Measurements from ENCODE around the gene LHX8.
"Not testable (repeated sequence)": the region's sequence is repeated elsewhere in the genome, so short reads cannot be mapped to it uniquely, and the experiment has no call there.

LHX8 gene
- 0 reads per million in 2 donors for total RNA-seq

DNA sequence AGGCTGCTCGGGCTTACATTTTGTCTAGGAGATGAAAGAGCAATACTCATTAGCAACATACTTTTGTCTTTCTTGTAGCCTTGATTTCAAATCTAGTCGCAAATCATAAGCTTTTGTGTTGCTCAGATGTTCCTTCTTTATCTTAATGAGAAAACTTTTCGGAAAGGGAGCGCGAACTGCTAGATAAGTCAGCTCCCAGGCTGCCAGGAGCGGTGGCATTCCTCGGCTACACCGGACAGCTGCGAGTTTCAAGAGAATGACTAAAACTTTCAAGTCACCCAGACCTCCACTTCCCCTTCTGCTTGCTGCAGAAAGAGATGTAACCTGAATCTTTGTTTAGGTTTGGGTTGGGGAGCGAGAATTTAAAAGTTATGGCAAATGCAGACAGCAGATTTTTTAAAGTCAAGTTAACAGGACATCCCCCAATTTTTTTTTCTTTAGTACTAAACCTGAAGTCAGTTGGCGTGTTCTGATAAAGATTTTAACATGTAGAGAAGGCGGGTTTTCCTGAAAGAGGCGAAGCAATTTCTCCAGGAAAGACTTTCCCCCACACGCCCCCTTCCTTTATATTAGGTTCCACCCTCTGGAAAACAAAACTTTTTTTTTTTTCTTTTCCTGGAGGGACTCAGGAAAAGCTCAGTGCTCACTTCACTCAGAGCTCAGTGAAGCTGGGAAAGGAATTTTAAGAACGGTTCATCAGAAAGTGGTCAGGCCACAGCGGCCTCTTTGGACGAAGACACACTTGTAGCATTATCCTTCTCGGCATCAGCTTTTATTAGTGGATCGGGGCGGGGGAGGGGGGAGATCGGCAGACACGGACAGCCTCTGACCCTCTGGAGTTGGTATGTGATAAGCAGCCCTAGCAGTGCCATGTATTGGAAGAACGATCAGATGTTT, at the start of gene LHX8:
Gene LHX8, plus strand, starts transcription at position 639 of the 897 bp plus-strand sequence. CDS start 2,227 bp downstream, outside the sequence.
- DNase-seq: no peak

DNA sequence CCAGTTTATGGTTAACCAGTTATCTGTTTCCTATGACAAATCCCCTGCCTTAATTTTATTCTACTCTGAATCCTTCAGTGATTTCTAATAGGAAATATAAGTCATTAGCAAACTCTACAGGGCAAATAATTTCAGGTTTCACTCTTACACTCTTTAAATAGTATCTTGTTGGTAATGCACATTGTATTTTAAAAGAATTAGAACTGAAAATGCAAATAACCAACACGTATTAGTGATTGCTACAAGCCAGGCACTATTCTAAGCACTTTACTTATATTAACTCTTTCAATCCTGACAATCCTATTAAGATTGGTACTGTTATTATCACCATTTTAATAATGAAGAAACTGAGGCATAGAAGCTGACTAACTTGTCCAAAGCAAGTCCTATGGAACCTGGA, 48.3 kb upstream of the LHX8 start:
- DNase-seq: no peak

DNA sequence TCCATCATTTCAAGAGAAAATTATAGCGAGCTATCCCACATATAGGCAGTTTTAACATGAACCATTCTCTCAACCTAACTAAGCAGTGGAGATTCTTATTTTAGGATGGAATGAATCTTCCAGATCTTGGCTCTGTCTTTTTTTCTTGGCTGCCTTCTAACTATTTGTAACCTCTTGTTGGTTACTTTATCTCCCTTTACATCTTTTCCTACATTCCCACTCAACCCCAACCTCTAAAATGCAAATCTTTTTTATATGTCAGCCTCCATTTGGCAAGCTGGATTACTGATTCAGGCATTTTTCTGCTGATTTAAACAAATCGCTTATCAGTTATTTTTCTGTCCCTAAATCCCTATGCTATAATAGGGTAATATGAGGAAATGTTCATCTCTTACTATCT, 46.9 kb upstream of the LHX8 start:
- DNase-seq: no peak

DNA sequence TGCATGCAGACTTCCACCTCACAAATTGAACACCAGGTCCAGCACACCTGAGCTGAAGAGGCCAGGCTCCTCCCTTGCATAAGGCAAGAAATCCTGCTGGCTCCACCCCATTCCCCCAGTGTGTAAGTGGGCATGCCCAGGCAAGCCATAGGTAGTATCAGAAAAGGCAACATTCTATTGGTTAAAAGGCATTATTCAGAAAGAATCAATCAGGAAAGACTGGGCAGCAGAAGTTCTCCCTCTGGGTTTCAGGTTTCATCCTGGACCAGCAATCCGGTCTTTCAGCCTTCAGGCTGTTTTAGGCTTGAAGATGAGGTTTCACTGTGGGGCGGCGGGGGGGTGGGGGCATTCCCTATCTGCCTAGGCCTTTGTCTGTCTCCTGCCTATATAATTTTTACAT, 42.0 kb upstream of the LHX8 start:
- DNase-seq: no peak

DNA sequence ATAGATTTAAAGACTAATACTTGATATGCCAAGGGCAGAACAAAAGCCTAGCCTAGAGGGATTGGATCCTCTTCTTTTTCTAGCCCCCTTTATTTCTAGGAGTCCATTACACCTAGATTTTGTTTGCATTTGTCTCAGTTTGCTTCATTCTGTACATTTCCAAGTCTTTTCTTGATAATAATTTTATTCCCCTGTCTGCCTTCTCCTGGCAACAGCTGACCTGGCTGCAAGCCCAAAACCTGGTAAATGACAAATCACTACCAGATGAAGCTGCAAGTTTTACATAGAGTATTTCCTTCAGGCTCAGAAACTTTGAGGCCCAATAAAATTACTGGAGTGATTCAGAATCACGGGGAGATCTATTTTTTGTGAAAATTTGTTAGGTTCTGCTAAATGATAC, 36.5 kb upstream of the LHX8 start:
- no peak for DNase-seq

DNA sequence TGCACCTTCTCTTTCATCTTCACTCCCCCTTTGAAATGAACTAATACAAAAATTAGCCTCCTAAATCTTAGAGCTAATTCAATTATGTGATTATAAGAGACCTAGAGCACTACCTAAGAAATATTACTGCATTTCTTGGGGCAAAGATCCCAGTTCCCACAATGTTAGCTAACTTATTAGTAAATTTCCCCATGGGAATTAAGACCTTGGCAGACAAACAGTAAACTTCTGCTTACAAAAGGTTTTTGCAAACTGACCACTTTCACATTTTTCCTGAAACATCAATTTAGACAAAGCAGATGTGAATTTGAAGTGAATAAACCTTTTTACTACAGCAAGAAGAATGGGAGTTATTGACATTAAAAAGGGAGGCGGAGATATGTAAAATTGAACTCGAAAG, 34.6 kb upstream of the LHX8 start:
- no peak for DNase-seq

DNA sequence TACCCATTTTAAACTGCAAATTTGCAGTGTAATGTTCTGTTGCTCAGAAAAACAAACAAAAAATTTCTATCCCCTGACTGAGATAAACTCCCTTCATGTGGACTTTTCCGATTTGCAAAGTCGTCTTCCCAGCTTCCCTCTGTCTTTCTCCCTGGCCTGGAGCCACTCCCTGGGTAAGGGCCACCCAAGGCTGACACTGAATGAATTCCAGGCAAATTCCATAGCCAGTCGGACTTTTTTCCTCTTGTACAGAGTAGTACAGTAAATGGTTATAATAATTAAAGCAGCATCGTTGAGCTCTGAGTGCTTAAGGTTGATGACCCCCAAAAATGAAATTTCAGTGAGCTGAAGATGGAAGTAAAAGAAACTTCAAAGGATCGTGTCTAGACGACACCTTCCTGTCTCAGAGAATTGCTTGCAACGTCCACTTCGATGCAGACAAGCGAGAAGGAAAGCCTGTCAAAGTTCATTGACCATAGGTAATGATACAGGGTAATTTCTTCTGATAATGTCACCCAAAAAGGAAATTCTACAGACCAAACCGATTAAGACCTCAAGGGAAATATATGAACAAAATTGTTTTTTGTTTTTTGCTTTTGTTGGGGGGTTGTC, 33.6 kb upstream of the LHX8 start:
- DNase-seq: no peak

DNA sequence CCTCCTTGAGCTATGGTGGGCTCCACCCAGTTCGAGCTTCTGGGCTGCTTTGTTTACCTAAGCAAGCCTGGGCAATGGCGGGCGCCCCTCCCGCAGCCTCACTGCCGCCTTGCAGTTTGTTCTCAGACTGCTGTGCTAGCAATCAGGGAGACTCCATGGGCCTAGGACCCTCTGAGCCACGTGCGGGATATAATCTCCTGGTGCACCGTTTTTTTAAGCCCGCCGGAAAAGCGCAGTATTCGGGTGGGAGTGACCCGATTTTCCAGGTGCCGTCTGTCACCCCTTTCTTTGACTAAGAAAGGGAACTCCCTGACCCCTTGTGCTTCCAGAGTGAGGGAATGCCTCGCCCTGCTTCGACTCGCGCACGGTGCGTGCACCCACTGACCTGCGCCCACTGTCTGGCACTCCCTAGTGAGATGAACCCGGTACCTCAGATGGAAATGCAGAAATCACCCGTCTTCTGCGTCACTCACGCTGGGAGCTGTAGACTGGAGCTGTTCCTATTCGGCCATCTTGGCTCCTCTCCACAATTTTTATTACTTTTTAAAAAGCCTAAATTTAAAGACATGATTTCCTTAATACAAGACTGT, 21.7 kb upstream of the LHX8 start:
- DNase-seq: not testable (repeated sequence)

DNA sequence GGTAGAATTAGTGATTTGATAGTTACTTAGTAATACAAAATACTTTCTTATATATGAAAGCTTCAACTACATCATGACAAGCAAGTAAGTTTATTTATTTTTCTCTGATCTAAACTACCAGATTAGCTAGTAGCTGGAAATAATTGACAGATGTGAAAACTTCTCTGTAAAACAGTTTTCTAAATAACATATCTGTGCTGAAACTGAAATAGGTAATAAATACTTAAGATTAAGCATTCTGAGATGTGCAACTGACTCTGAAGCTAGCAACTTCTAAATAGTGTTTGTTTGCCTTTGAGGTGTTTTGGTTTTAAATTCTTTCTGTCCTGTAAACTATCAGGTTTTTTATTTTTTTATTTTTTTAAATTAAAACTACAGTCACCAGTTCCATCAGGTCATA, 18.5 kb upstream of the LHX8 start:
- no peak for DNase-seq

DNA sequence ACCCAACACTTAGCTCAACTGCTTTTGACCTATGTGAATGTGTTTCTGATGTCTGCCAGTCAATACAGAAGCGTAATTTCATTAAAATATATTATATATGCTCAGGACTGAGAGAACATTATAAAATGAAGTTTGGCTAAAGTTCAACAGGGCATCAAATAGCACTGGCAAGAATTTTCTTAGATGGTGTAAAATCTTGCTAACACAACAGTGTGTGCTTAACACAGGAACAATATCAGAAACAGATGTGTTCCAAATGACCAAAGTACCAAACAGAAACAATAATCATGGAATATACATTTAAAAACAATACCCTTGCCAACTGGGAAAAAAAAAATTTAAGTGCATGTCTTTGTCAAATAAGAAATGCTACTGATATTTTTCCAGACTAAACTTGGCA, 10.4 kb upstream of the LHX8 start:
- no peak for DNase-seq

DNA sequence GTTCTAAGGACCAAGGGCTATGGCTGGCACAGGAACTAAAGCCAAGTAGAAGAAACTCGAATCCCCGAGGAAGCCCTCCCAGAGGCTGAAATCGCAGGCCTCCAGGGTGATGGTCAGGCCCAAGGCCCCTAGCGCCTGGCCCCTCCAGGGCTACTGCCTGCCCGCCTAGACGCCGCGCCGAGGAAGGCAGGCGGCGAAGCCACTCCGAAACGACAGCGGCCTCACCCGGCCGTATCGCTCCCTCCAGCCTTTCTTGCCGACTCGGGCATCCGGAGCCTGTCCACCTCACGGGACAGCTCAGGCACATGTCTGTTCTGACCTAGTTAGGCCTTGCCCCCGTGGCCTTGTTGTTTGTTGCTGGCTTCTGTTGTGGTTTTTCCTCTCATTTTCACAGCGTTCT, 9.7 kb upstream of the LHX8 start:
- no peak for DNase-seq

DNA sequence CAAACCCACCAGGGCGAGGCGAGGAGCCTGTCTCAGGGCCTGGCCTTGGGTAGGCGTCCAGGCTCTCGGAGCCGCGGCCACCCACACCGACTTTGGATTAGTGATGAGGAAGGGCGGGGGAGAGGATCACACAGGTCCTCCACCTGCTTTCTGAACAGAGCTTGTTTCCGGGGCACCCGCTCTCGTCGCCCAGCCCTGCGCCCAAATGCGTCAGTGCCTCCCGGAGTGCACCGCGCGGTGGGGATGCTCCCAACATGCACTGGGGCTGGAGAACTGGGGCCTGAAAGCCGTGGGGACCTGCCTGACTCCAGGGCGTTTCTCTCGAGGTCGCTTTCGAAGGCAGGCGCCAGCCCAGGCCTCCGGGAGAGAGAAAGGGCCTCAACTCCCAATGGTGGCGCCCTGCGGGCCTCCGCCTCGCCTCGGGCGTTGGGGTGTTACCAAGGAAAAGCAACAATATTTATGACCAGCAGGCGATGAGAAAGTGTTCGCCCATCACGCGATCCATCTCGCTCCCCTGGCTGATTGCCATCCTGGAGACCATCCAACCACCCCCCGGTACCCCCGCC, 8.9 kb upstream of the LHX8 start:
- no peak for DNase-seq

DNA sequence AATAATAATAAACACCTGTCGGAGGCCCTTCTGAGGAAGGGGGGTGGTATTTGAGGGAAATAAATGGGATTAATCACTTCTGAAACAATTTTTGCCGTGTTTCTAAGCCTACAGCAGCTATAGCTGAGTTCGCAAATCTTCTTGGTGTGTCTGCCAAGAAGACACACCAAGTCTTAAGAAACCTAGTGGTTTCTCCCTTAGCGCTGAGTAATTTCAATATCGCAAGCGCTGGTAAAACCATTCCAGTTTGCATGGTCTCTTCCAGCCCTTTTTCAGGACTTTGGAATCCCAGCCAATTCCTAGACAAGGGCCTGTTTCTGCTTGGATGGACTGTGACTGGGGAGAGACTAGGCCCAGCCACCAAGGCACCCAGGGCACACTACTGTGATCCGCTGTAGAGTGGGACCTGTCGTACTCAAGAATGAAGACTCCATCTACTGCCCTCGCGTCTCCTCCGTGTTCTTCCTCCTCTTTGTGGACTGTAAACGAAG, 7.5 kb upstream of the LHX8 start:
- no peak for DNase-seq

DNA sequence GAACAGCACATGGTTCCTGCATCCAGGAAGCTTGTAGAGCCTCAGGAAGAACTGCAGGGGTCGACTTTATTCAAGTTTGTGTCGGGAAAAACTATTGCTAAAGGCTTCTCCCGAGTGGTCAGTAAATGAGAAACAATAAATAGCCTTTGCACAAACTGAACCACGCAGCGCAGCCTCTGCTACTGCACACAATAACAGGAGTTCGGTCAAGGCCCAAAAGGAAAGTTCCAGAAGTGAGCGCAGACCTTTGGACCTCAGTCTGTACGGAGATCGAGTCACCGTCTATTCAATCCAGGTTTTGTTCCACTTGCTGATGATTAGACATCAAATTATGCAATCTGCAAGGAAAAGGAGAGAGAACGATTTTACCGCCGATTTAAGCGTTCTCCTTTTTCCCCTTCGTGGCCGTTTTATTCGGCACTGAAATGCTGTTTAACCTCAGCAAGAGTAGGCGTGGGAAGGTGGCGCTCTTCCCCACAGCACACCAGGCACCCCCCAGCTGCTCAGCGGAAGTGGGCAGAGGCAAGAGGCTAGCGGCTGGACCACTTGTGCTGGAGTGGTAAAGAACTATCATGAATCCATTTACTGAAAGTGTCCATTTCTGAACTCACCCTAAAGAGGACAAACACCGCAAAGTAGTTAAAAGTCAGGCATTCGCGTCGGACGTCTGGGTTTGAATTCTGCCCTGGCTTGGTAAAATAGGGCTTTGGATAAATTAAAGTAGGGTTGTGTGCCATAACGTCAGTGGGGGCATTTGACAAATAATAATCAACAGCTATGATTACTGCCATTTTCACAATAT, 6.1 kb upstream of the LHX8 start:
- no peak for DNase-seq

DNA sequence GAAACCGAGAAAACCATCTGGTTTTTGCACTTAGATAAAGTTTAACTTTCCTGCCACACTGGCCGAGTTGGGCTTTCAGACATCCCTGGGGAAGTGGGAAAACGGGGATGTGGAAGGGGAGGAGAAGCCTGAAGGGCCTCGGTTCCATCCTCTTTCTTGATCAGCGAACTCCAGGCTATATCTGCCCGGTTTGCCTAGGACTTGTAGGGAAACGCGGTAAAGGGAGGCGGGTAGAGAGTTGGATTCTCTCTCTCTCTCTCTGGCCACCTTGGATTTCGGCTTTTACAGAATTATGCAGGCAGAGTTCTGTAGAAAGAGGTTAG, 4.6 kb upstream of the LHX8 start:
- no peak for DNase-seq

DNA sequence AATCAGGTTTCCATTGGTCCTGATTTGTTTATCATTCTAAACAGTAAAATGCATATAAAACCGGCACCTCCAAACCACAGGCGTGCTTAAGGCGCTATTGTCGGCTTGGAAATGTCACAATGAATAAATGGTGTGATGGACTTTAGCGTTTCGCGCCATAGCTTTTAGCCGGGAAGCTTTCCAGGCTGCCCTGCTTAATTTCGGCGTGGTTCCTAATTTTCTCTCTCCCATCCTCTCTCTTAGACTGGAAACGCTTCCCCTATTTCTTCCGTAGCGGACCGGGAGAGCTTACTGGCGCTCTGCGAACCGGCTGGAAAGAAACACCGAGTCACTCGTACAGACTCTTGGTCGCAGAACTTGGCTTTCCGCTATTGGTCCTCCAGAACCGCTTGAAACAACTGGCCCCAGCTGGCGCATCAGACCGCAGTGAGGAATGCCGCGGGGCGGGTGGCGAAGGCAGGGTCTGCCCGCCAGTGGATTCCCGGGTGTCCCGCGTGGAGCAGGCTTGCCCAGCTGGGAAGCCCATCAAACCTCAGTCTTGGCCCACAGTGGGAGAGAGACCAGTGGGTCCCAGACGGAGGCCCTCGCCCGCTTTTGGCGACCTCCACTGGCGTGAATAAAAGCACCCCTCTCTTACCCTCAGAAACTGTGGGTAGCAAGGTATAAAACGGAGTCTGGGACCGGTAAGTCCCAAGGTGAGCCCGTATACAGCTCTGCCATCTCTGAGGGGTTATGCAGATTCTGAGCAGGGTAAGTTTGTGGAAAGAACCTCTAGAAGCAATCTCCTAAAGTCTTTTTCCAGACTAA, 4.0 kb upstream of the LHX8 start:
- DNase-seq: no peak

DNA sequence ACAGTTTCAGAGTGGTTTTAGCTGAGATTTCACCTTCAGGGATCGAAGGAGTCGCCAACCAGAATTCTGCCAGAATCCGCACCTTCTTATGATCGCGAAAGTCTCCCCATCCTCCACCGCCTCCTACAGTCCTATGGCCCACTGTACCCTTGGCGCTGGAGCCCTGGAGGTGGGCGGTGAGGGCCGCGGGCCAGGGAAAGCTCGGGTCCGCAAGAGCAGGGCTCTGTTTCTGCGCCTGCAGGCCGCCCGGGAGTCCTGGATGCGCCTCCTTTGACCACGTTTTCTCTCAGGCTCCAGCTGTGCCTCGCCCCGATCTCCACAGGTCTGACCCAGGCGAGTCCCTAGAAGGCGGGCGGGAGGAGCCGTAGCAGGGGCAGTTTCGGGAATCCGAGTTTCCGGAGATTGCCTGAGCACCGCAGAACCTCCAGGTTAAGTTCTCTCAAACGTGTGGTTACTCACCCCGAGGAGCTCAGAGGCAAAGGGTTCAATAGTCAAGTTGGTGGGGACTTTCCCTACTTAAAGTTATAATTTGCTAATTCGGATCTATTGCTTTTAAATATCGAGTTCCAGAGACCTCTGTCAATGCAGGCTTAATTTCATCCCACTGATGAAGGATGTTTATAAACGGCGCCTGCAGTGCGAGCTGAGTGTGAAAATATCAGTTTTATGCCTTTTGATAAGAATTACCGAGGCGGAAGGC, 3.2 kb upstream of the LHX8 start:
- no peak for DNase-seq

DNA sequence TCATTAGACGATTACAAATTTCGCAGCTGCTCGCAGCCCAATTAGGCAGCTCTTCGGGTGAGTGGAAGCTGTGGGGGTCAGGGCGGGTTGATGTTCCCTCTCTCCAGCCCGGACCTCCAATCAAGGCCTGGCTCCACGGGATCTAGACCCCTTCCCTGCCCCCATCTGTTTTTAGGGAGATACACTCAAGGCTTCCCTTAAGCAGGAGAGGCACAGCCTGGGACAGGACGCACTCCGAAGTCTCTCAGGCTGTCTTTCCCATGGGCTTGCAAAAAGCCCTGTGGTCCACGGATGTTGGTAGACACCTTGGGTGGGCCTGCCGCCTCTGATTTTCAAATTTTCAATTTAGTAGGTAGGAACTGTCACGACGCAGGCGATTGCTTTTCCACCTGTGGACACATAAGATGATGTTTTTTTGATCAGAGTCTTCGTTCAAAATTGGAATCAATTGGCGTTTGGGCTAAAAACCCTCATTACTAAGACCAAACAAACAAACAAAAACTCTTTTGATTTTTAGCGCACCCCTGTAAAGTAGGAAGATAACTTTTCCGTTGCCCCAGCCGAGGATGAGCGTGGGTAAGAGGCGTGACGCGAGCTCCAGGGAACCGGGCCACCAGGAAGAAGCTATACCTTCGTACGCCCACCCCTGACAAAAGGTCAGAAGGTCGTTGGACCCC, 2.5 kb upstream of the LHX8 start:
- DNase-seq: no peak

DNA sequence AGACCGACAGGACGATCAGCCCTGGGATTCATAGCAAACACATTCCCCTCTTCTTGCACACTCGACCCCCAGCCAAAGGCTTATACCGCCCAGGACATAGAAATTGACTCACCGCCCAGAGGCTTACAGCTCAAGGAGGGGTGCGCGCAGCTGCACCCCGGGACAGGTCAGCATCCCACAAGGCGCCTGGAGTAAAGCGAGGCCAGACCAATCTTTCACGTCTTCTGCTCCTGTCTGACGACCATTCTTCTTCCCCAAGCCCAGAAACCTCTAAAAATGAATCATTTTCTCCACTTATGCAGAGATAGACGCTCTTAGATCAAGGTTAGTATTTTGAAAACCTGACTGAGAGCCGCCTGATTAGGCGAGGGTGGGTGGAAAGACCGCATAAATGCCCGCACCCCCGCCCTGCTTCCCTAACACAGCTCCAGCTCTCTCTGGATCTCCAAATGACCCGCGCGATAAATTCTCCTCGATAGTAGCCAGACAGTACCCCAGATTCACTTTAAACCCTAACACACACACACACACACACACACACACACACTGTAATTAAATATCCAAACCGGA, 1.9 kb upstream of the LHX8 start:
- DNase-seq: no peak
